ENCODE results near the gene UBE2J2.

Gene UBE2J2

GRCh38 chr1:1260843-1261560, 12.7 kb downstream of the UBE2J2 start:
- H3K4me1 ChIP-seq (ENCODE audit: control extremely low read depth in 1 of 4, control insufficient read depth in 4 of 4, insufficient read depth in 4 of 4, low read length in 3 of 4): peaks cover 0 to 6% (median 4%) of the 10 kb centered on the region in 4 experiments
- no peaks in the 10 kb centered on the region for H3K27me3 ChIP-seq (replicated peaks in 2 of 5; ENCODE audit: control insufficient read depth in 4 of 5, insufficient read depth in 5 of 5, low read length in 4 of 5)
- POLR2A ChIA-PET: interaction anchor here (0.9 kb wide), 1 partner anchor 14 kb away, joined by 3 read pairs; no protein-coding TSS in a partner anchor
- H3K9me3 ChIP-seq (ENCODE audit: control extremely low read depth in 1 of 5, control insufficient read depth in 4 of 5, insufficient read depth in 2 of 5, low read depth in 1 of 5, low read length in 4 of 5): no peaks in the 10 kb centered on the region
- no peak overlapping the region for H3K27ac ChIP-seq (ENCODE audit: insufficient read depth in 1 of 2, low read depth in 1 of 2, low read length in 2 of 2, poor library complexity in 1 of 2, severe bottlenecking in 2 of 2)
- H3K36me3 ChIP-seq (ENCODE audit: control insufficient read depth in 4 of 4, insufficient read depth in 4 of 4, low read length in 3 of 4): peaks cover 2 to 80% (median 49%) of the 10 kb centered on the region in 4 experiments
- no peak for DNase-seq
- CTCF ChIA-PET: interaction anchor here (1.0 to 3.5 kb wide), 3 partner anchors 10 to 138 kb away, joined by 3 to 10 read pairs (median 4); no protein-coding TSS in a partner anchor
- 63% methylated on average over 11 of the region's 16 CpGs for WGBS (ENCODE audit: insufficient coverage)
- H3K4me3 ChIP-seq (ENCODE audit: control insufficient read depth in 1 of 7, extremely low read depth in 1 of 7, insufficient read depth in 4 of 7, low read depth in 2 of 7, low read length in 6 of 7): no peak overlapping the region

- ChIA-PET POLR2A (interaction anchor here (0.9 kb wide), 1 partner anchor 13 kb away, joined by 3 read pairs; no protein-coding TSS in a partner anchor), CTCF (interaction anchor here (1.3 to 3.5 kb wide), 2 partner anchors 11 to 27 kb away, joined by 3 to 10 read pairs; no protein-coding TSS in a partner anchor)
- Histone ChIP-seq H3K4me1 (ENCODE audit: control extremely low read depth in 1 of 4, control insufficient read depth in 4 of 4, insufficient read depth in 4 of 4, low read length in 3 of 4) (peaks cover 0 to 6% (median 4%) of the 10 kb centered on the region in 4 experiments), H3K4me3 (ENCODE audit: control insufficient read depth in 1 of 7, extremely low read depth in 1 of 7, insufficient read depth in 4 of 7, low read depth in 2 of 7, low read length in 6 of 7) (no peak overlapping the region), H3K36me3 (ENCODE audit: control insufficient read depth in 4 of 4, insufficient read depth in 4 of 4, low read length in 3 of 4) (peaks cover 2 to 83% (median 50%) of the 10 kb centered on the region in 4 experiments), H3K27me3 (replicated peaks in 2 of 5; ENCODE audit: control insufficient read depth in 4 of 5, insufficient read depth in 5 of 5, low read length in 4 of 5) (no peaks in the 10 kb centered on the region), H3K9me3 (ENCODE audit: control extremely low read depth in 1 of 5, control insufficient read depth in 4 of 5, insufficient read depth in 2 of 5, low read depth in 1 of 5, low read length in 4 of 5) (no peaks in the 10 kb centered on the region), H3K27ac (ENCODE audit: insufficient read depth in 1 of 2, low read depth in 1 of 2, low read length in 2 of 2, poor library complexity in 1 of 2, severe bottlenecking in 2 of 2) (no peak overlapping the region)
- 79% methylated on average over 24 of the region's 26 CpGs for WGBS (ENCODE audit: insufficient coverage)
- DNase-seq: peak in 2 of 3 donors; percentile 23 to 38
These were observed 13.6 kb downstream of the UBE2J2 start for GRCh38 chr1:1259951-1260600.

- 97% methylated on average over 17 of the region's 18 CpGs for WGBS (ENCODE audit: insufficient coverage)
- ChIA-PET CTCF (interaction anchor here (3.5 kb wide), 1 partner anchor 12 kb away, joined by 10 read pairs; no protein-coding TSS in a partner anchor), POLR2A (no interaction called here)
- no peak overlapping the region for H3K4me3 ChIP-seq (ENCODE audit: control insufficient read depth in 1 of 7, extremely low read depth in 1 of 7, insufficient read depth in 4 of 7, low read depth in 2 of 7, low read length in 6 of 7)
- peaks cover 0 to 84% (median 48%) of the 10 kb centered on the region in 4 experiments for H3K36me3 ChIP-seq (ENCODE audit: control insufficient read depth in 4 of 4, insufficient read depth in 4 of 4, low read length in 3 of 4)
- H3K4me1 ChIP-seq (ENCODE audit: control extremely low read depth in 1 of 4, control insufficient read depth in 4 of 4, insufficient read depth in 4 of 4, low read length in 3 of 4): peaks cover 0 to 6% (median 4%) of the 10 kb centered on the region in 4 experiments
- no peaks in the 10 kb centered on the region for H3K9me3 ChIP-seq (ENCODE audit: control extremely low read depth in 1 of 5, control insufficient read depth in 4 of 5, insufficient read depth in 2 of 5, low read depth in 1 of 5, low read length in 4 of 5)
- no peak overlapping the region for H3K27ac ChIP-seq (ENCODE audit: insufficient read depth in 1 of 2, low read depth in 1 of 2, low read length in 2 of 2, poor library complexity in 1 of 2, severe bottlenecking in 2 of 2)
- no peak for DNase-seq
- no peaks in the 10 kb centered on the region for H3K27me3 ChIP-seq (replicated peaks in 2 of 5; ENCODE audit: control insufficient read depth in 4 of 5, insufficient read depth in 5 of 5, low read length in 4 of 5)
These were observed 14.1 kb downstream of the UBE2J2 start for GRCh38 chr1:1259540-1259939.

GRCh38 chr1:1259119-1259488, 14.6 kb downstream of the UBE2J2 start:
- Histone ChIP-seq H3K9me3 (ENCODE audit: control extremely low read depth in 1 of 5, control insufficient read depth in 4 of 5, insufficient read depth in 2 of 5, low read depth in 1 of 5, low read length in 4 of 5) (no peaks in the 10 kb centered on the region), H3K36me3 (ENCODE audit: control insufficient read depth in 4 of 4, insufficient read depth in 4 of 4, low read length in 3 of 4) (peaks cover 0 to 85% (median 49%) of the 10 kb centered on the region in 4 experiments), H3K4me3 (ENCODE audit: control insufficient read depth in 1 of 7, extremely low read depth in 1 of 7, insufficient read depth in 4 of 7, low read depth in 2 of 7, low read length in 6 of 7) (no peak overlapping the region), H3K27me3 (replicated peaks in 2 of 5; ENCODE audit: control insufficient read depth in 4 of 5, insufficient read depth in 5 of 5, low read length in 4 of 5) (no peaks in the 10 kb centered on the region), H3K27ac (ENCODE audit: insufficient read depth in 1 of 2, low read depth in 1 of 2, low read length in 2 of 2, poor library complexity in 1 of 2, severe bottlenecking in 2 of 2) (no peak overlapping the region), H3K4me1 (ENCODE audit: control extremely low read depth in 1 of 4, control insufficient read depth in 4 of 4, insufficient read depth in 4 of 4, low read length in 3 of 4) (peaks cover 0 to 6% (median 4%) of the 10 kb centered on the region in 4 experiments)
- ChIA-PET POLR2A (no interaction called here), CTCF (interaction anchor here (3.5 kb wide), 1 partner anchor 12 kb away, joined by 10 read pairs; no protein-coding TSS in a partner anchor)
- no peak for DNase-seq
- 97% methylated on average over 21 of the region's 22 CpGs for WGBS (ENCODE audit: insufficient coverage)

- Histone ChIP-seq H3K27ac (ENCODE audit: insufficient read depth in 1 of 2, low read depth in 1 of 2, low read length in 2 of 2, poor library complexity in 1 of 2, severe bottlenecking in 2 of 2) (no peak overlapping the region), H3K27me3 (replicated peaks in 2 of 5; ENCODE audit: control insufficient read depth in 4 of 5, insufficient read depth in 5 of 5, low read length in 4 of 5) (no peaks in the 10 kb centered on the region), H3K4me1 (ENCODE audit: control extremely low read depth in 1 of 4, control insufficient read depth in 4 of 4, insufficient read depth in 4 of 4, low read length in 3 of 4) (peaks cover 0 to 6% (median 4%) of the 10 kb centered on the region in 4 experiments), H3K4me3 (ENCODE audit: control insufficient read depth in 1 of 7, extremely low read depth in 1 of 7, insufficient read depth in 4 of 7, low read depth in 2 of 7, low read length in 6 of 7) (no peak overlapping the region), H3K36me3 (ENCODE audit: control insufficient read depth in 4 of 4, insufficient read depth in 4 of 4, low read length in 3 of 4) (peaks cover 5 to 79% (median 44%) of the 10 kb centered on the region in 4 experiments), H3K9me3 (ENCODE audit: control extremely low read depth in 1 of 5, control insufficient read depth in 4 of 5, insufficient read depth in 2 of 5, low read depth in 1 of 5, low read length in 4 of 5) (no peaks in the 10 kb centered on the region)
- DNase-seq: no peak
- CTCF ChIA-PET: interaction anchor here (0.7 to 1.5 kb wide), 2 partner anchors 135 to 136 kb away, joined by 3 to 8 read pairs; no protein-coding TSS in a partner anchor
- over 99% methylated on average over 18 of the region's 31 CpGs for WGBS (ENCODE audit: insufficient coverage)
- POLR2A ChIA-PET: no interaction called here
These were observed 16.4 kb downstream of the UBE2J2 start for GRCh38 chr1:1256956-1257871.

GRCh38 chr1:1255611-1256010, 18.0 kb downstream of the UBE2J2 start:
- peaks cover 5 to 67% (median 39%) of the 10 kb centered on the region in 4 experiments for H3K36me3 ChIP-seq (ENCODE audit: control insufficient read depth in 4 of 4, insufficient read depth in 4 of 4, low read length in 3 of 4)
- CTCF ChIA-PET: interaction anchor here (1.6 kb wide), 1 partner anchor 133 kb away, joined by 8 read pairs; no protein-coding TSS in a partner anchor
- H3K27ac ChIP-seq (ENCODE audit: insufficient read depth in 1 of 2, low read depth in 1 of 2, low read length in 2 of 2, poor library complexity in 1 of 2, severe bottlenecking in 2 of 2): no peak overlapping the region
- DNase-seq: no peak
- WGBS (ENCODE audit: insufficient coverage): 100% methylated on average over 8 of the region's 10 CpGs
- no peaks in the 10 kb centered on the region for H3K9me3 ChIP-seq (ENCODE audit: control extremely low read depth in 1 of 5, control insufficient read depth in 4 of 5, insufficient read depth in 2 of 5, low read depth in 1 of 5, low read length in 4 of 5)
- POLR2A ChIA-PET: no interaction called here
- peaks cover 0 to 6% (median 5%) of the 10 kb centered on the region in 4 experiments for H3K4me1 ChIP-seq (ENCODE audit: control extremely low read depth in 1 of 4, control insufficient read depth in 4 of 4, insufficient read depth in 4 of 4, low read length in 3 of 4)
- H3K4me3 ChIP-seq (ENCODE audit: control insufficient read depth in 1 of 7, extremely low read depth in 1 of 7, insufficient read depth in 4 of 7, low read depth in 2 of 7, low read length in 6 of 7): no peak overlapping the region
- no peaks in the 10 kb centered on the region for H3K27me3 ChIP-seq (replicated peaks in 2 of 5; ENCODE audit: control insufficient read depth in 4 of 5, insufficient read depth in 5 of 5, low read length in 4 of 5)

Data from common myeloid progenitor, CD34-positive (primary cell).